Liver (tissue), 9 donors: Measurements from ENCODE around the gene PLAAT4. TPM values are rescaled to one million over a fixed set of nuclear protein-coding genes. Genes with fewer than 3 reads are reported as not detected.

Source experiments
- DNase-seq: peaks from one replicate; pipeline ENCODE4 v3.0.0-alpha.2; 2017; ENCODE audit warnings: low spot score
- H3K27ac ChIP-seq, 2 donors: one replicate each; pipeline ENCODE4 v1.7.0; 2013; ENCODE audit warnings: inconsistent platforms in 2 of 2, low read length in 2 of 2, control low read depth in 1 of 2, low read depth in 1 of 2, mild to moderate bottlenecking in 1 of 2
- H3K27me3 ChIP-seq, 4 donors: one replicate each; pipeline versions ENCODE4 v1.6.1 to v1.7.0; 2013; ENCODE audit warnings: low read length in 3 of 4, inconsistent platforms in 1 of 4, mild to moderate bottlenecking in 1 of 4, moderate library complexity in 1 of 4; ENCODE audit not compliant: control insufficient read depth in 4 of 4, insufficient read depth in 4 of 4
- H3K36me3 ChIP-seq, 4 donors: one replicate each; pipeline versions ENCODE4 v1.6.1 to v1.7.0; 2013; ENCODE audit warnings: low read length in 3 of 4, mild to moderate bottlenecking in 3 of 4, low read depth in 1 of 4, moderate library complexity in 1 of 4; ENCODE audit not compliant: control insufficient read depth in 4 of 4, insufficient read depth in 3 of 4
- H3K4me1 ChIP-seq, 4 donors: one replicate each; pipeline versions ENCODE4 v1.6.1 to v1.7.0; 2013; ENCODE audit warnings: low read length in 3 of 4, mild to moderate bottlenecking in 3 of 4, moderate library complexity in 1 of 4; ENCODE audit not compliant: control insufficient read depth in 4 of 4, insufficient read depth in 4 of 4
- H3K4me3 ChIP-seq, 3 donors: one replicate each; pipeline versions ENCODE4 v1.6.1 to v1.7.0; 2013; ENCODE audit warnings: low read length in 3 of 3, control low read depth in 1 of 3, low read depth in 1 of 3, mild to moderate bottlenecking in 1 of 3
- H3K9ac ChIP-seq, 2 donors: one replicate each; pipeline ENCODE4 v1.7.0; 2013; ENCODE audit warnings: low read length in 2 of 2, mild to moderate bottlenecking in 2 of 2, moderate library complexity in 2 of 2, control low read depth in 1 of 2, low read depth in 1 of 2
- H3K9me3 ChIP-seq, 4 donors: one replicate each; pipeline versions ENCODE4 v1.6.1 to v1.7.0; 2013; ENCODE audit warnings: low read length in 3 of 4; ENCODE audit not compliant: control insufficient read depth in 4 of 4
- ATF3 ChIP-seq: IDR thresholded peaks from 2 replicates; pipeline ENCODE4 v1.6.1; 2016; ENCODE audit warnings: antibody characterized with exemption
- CTCF ChIP-seq: fragments of 150-350 bp; IDR thresholded peaks from 2 replicates; pipeline ENCODE4 v1.5.1; 2017; ENCODE audit warnings: improper control_type of control experiment, low read depth, low read length; ENCODE audit not compliant: missing input control
- EGR1 ChIP-seq, 2 donors: IDR thresholded peaks; 2 replicates each; pipeline ENCODE4 v1.6.1; 2016 to 2018; ENCODE audit warnings: antibody characterized with exemption in 2 of 2, low read depth in 2 of 2
- FOXA1 ChIP-seq: IDR thresholded peaks from 2 replicates; pipeline ENCODE4 v1.6.1; 2016; ENCODE audit warnings: antibody characterized with exemption
- FOXA2 ChIP-seq: IDR thresholded peaks from 2 replicates; pipeline ENCODE4 v1.6.1; 2016; ENCODE audit warnings: antibody characterized with exemption
- GABPA ChIP-seq, 2 donors: IDR thresholded peaks in 1 of 2; conservative IDR thresholded peaks in 1 of 2; 2 replicates each; pipeline ENCODE4 v1.6.1; 2016; ENCODE audit warnings: antibody characterized with exemption in 2 of 2, mild to moderate bottlenecking in 1 of 2, moderate library complexity in 1 of 2
- HNF4A ChIP-seq, 2 donors: conservative IDR thresholded peaks; 2 replicates each; pipeline ENCODE4 v1.6.1; 2016; ENCODE audit warnings: antibody characterized with exemption in 2 of 2, mild to moderate bottlenecking in 2 of 2
- HNF4G ChIP-seq: IDR thresholded peaks from 2 replicates; pipeline ENCODE4 v1.6.1; 2016; ENCODE audit warnings: antibody characterized with exemption
- JUND ChIP-seq, 2 donors: IDR thresholded peaks; 2 replicates each; pipeline ENCODE4 v1.6.1; 2016; ENCODE audit warnings: antibody characterized with exemption in 2 of 2
- MAX ChIP-seq: IDR thresholded peaks from 2 replicates; pipeline ENCODE4 v1.6.1; 2016; ENCODE audit warnings: antibody characterized with exemption
- NR2F2 ChIP-seq: IDR thresholded peaks from 2 replicates; pipeline ENCODE4 v1.6.1; 2016; ENCODE audit warnings: antibody characterized with exemption
- RAD21 ChIP-seq, 2 donors: IDR thresholded peaks; 2 replicates each; pipeline ENCODE4 v1.6.1; 2016; ENCODE audit warnings: antibody characterized with exemption in 2 of 2, mild to moderate bottlenecking in 2 of 2
- REST ChIP-seq: IDR thresholded peaks from 2 replicates; pipeline ENCODE4 v1.6.1; 2016; ENCODE audit warnings: antibody characterized with exemption, mild to moderate bottlenecking
- RXRA ChIP-seq, 2 donors: IDR thresholded peaks; 2 replicates each; pipeline ENCODE4 v1.6.1; 2017 to 2018; ENCODE audit warnings: antibody characterized with exemption in 2 of 2, mild to moderate bottlenecking in 1 of 2
- SP1 ChIP-seq: IDR thresholded peaks from 2 replicates; pipeline ENCODE4 v1.6.1; 2018; ENCODE audit warnings: antibody characterized with exemption, mild to moderate bottlenecking
- YY1 ChIP-seq: IDR thresholded peaks from 2 replicates; pipeline ENCODE4 v1.6.1; 2016; ENCODE audit warnings: antibody characterized with exemption, mild to moderate bottlenecking
- ZBTB33 ChIP-seq: IDR thresholded peaks from 2 replicates; pipeline ENCODE4 v1.6.1; 2016; ENCODE audit warnings: antibody characterized with exemption
- WGBS: extraction: QIAGEN DNeasy Blood & Tissue Kit; methylation state at CpG from one replicate; pipeline ENCODE4 v1.1.7; 2013; 5-methylcytosine and 5-hydroxymethylcytosine counted together
- polyA plus RNA-seq, 2 donors: library from polyadenylated mRNA; stranded (reverse) in 1 of 2; unstranded in 1 of 2; fragments of 200-250 nt in 1 of 2; fragments of >200 nt in 1 of 2; fragmentation: Nextera tagmentation in 1 of 2; extraction: Ambion mirVana in 1 of 2; gene quantifications; one replicate each; pipeline versions ENCODE4 v1.2.1 to v1.2.3, GENCODE V29; 2013 to 2015
- total RNA-seq, 2 donors: library from RNA; depleted of rRNA; stranded (reverse); fragments of >200 nt; gene quantifications; one replicate each; pipeline ENCODE4 v1.2.3, GENCODE V29; 2014
- donor health status: healthy.
- donor health status: healthy.
- donor health status: healthy.
- donor health status: healthy.
- donor health status: healthy.

Gene PLAAT4
- total and polyA plus RNA-seq, 4 donors: 4.4 to 86.4 (median 44.8) TPM

GRCh38 chr11:63499874-63500273, 36.7 kb upstream of the PLAAT4 start:
- Histone ChIP-seq H3K4me1 (peaks cover 3 to 28% (median 16%) of the 10 kb centered on the region in 4 donors), H3K27me3 (no peaks in the 10 kb centered on the region), H3K9ac (no peak overlapping the region), H3K4me3 (no peak overlapping the region), H3K36me3 (no peaks in the 10 kb centered on the region), H3K27ac (no peak overlapping the region), H3K9me3 (peaks cover 0 to 4% (median 2%) of the 10 kb centered on the region in 4 donors)
- TF ChIP-seq HNF4G (no peak), FOXA2 (no peak)
- WGBS: 85% methylated on average over 4 of the region's 4 CpGs
- no peak for DNase-seq

GRCh38 chr11:63501236-63501635, 35.4 kb upstream of the PLAAT4 start:
- Histone ChIP-seq H3K4me1 (peaks cover 12 to 35% (median 24%) of the 10 kb centered on the region in 4 donors), H3K9me3 (peaks cover 0 to 4% (median 2%) of the 10 kb centered on the region in 4 donors), H3K27ac (no peak overlapping the region), H3K27me3 (no peaks in the 10 kb centered on the region), H3K36me3 (no peaks in the 10 kb centered on the region), H3K4me3 (no peak overlapping the region), H3K9ac (no peak overlapping the region)
- 29% methylated on average over 1 of the region's 1 CpG for WGBS
- DNase-seq: no peak
- TF ChIP-seq FOXA1 (no peak), NR2F2 (no peak), ZBTB33 (no peak), MAX (no peak), SP1 (no peak)

- no peak overlapping the region for H3K9ac ChIP-seq
- no peak overlapping the region for H3K4me3 ChIP-seq
- TF ChIP-seq JUND (IDR thresholded peaks at IDR 0.05): no peak
- TF ChIP-seq YY1: no peak
- TF ChIP-seq HNF4G: no peak
- TF ChIP-seq SP1: no peak
- no peak for TF ChIP-seq EGR1 (IDR thresholded peaks at IDR 0.05; ENCODE audit: low read depth in 2 of 2)
- no peak for TF ChIP-seq HNF4A (conservative IDR thresholded peaks at IDR 0.05)
- no peak for TF ChIP-seq CTCF
- TF ChIP-seq GABPA (IDR thresholded peaks at IDR 0.05 in 1 of 2, conservative IDR thresholded peaks at IDR 0.05 in 1 of 2): no peak
- TF ChIP-seq ZBTB33: no peak
- TF ChIP-seq ATF3: no peak
- TF ChIP-seq FOXA1: no peak
- no peak for TF ChIP-seq RAD21 (IDR thresholded peaks at IDR 0.05)
- TF ChIP-seq FOXA2: no peak
- no peak for TF ChIP-seq NR2F2
- no peak for TF ChIP-seq REST
- no peak for TF ChIP-seq RXRA (IDR thresholded peaks at IDR 0.05)
- peaks cover 12 to 35% (median 25%) of the 10 kb centered on the region in 4 donors for H3K4me1 ChIP-seq
- H3K27ac ChIP-seq: no peak overlapping the region
- no peaks in the 10 kb centered on the region for H3K27me3 ChIP-seq
- no peaks in the 10 kb centered on the region for H3K36me3 ChIP-seq
- 77% methylated on average over 2 of the region's 2 CpGs for WGBS
- no peak for DNase-seq
- peaks cover 0 to 4% (median 2%) of the 10 kb centered on the region in 4 donors for H3K9me3 ChIP-seq
Observed at GRCh38 chr11:63502252-63502820, 34.3 kb upstream of the PLAAT4 start.
